HG02885 (cell line): Measurements from ENCODE around the gene OTUD5.

Experiments used
- ATAC-seq: cut with Tn5 transposase; IDR thresholded peaks from one replicate; pipeline ENCODE4 v1.9.1; 2021; ENCODE audit warnings: mild to moderate bottlenecking; ENCODE audit not compliant: unreplicated experiment, poor library complexity

Gene OTUD5

GRCh38 chrX:48913605-48914366, 43.6 kb downstream of the OTUD5 start:
- no peak for ATAC-seq

- peak; percentile 74 for ATAC-seq
Measured at GRCh38 chrX:48911412-48912182, 45.8 kb downstream of the OTUD5 start, which contains the start of gene SLC35A2. Gene SLC35A2 (minus strand): TSS chrX:48911646. CDS start chrX:48911636, 10 bp downstream.

- no peak for ATAC-seq
Measured at GRCh38 chrX:48910926-48911411, 46.4 kb downstream of the OTUD5 start.

GRCh38 chrX:48909703-48910294, 47.6 kb downstream of the OTUD5 start:
- ATAC-seq: no peak

GRCh38 chrX:48908600-48908999, 48.8 kb downstream of the OTUD5 start:
- no peak for ATAC-seq

- ATAC-seq: no peak
Measured at GRCh38 chrX:48905090-48905790, 52.2 kb downstream of the OTUD5 start.

GRCh38 chrX:48904626-48905025, 52.8 kb downstream of the OTUD5 start:
- no peak for ATAC-seq

GRCh38 chrX:48904180-48904579, 53.2 kb downstream of the OTUD5 start:
- no peak for ATAC-seq

GRCh38 chrX:48903290-48903689, 54.1 kb downstream of the OTUD5 start:
- ATAC-seq: no peak

GRCh38 chrX:48902776-48903175, 54.6 kb downstream of the OTUD5 start:
- ATAC-seq: no peak

GRCh38 chrX:48902135-48902534, 55.3 kb downstream of the OTUD5 start:
- no peak for ATAC-seq

GRCh38 chrX:48901069-48901468, 56.3 kb downstream of the OTUD5 start:
- ATAC-seq: no peak

GRCh38 chrX:48899078-48899410, 58.4 kb downstream of the OTUD5 start:
- ATAC-seq: no peak

GRCh38 chrX:48897625-48898306, 59.6 kb downstream of the OTUD5 start, which contains the start of the genes PQBP1 and TIMM17B:
Gene PQBP1 (plus strand): TSS chrX:48897930. CDS start chrX:48898510, 580 bp downstream.
Gene TIMM17B (minus strand): TSS chrX:48897768. CDS start chrX:48897749, 19 bp downstream.
- peak; percentile 86 for ATAC-seq

GRCh38 chrX:48897157-48897624, 60.2 kb downstream of the OTUD5 start:
- ATAC-seq: peak; percentile 8

- no peak for ATAC-seq
Measured at GRCh38 chrX:48896611-48897011, 60.8 kb downstream of the OTUD5 start.

GRCh38 chrX:48894891-48895290, 62.5 kb downstream of the OTUD5 start:
- no peak for ATAC-seq

GRCh38 chrX:48893556-48894348, 63.7 kb downstream of the OTUD5 start:
- ATAC-seq: no peak

GRCh38 chrX:48892896-48893295, 64.5 kb downstream of the OTUD5 start:
- no peak for ATAC-seq
